MCF 10A (cell line): ENCODE results near the gene LNX1. TPM values are rescaled to one million over a fixed set of nuclear protein-coding genes. Genes with fewer than 3 reads are reported as not detected.

ENCODE experiments used
- BruUV-seq: library from RNA; stranded (reverse); fragments of 400-500 nt; replicated peaks from 2 replicates; lab custom pipeline; 2021; lab: Mats Ljungman, UMichigan
- CTCF ChIA-PET: fragments of 300-600 bp; sonication (Branson Sonifier 250); formaldehyde crosslinking; extraction: SDS; loops from one replicate; lab custom pipeline; 2021; ENCODE audit warnings: antibody characterized with exemption, inconsistent platforms; lab: Yijun Ruan, JAX
- POLR2A ChIA-PET: fragments of 300-600, 350-650 bp; sonication (Branson Sonifier 250); formaldehyde crosslinking; extraction: SDS; loops from one replicate; lab custom pipeline; 2020; ENCODE audit warnings: antibody characterized with exemption, inconsistent platforms; lab: Yijun Ruan, JAX
- DNase-seq: peaks from one replicate; pipeline ENCODE4 v3.0.0-alpha.2; 2018; ENCODE audit not compliant: unreplicated experiment
- H3K27ac Mint-ChIP-seq: one replicate; pipeline ENCODE4 v1.8.0; 2022; ENCODE audit warnings: mild to moderate bottlenecking, low read depth, mixed read lengths; ENCODE audit not compliant: unreplicated experiment
- H3K27me3 Mint-ChIP-seq: one replicate; pipeline ENCODE4 v1.8.0; 2022; ENCODE audit warnings: mixed read lengths; ENCODE audit not compliant: insufficient read depth, unreplicated experiment
- H3K36me3 Mint-ChIP-seq: one replicate; pipeline ENCODE4 v1.8.0; 2022; ENCODE audit warnings: mild to moderate bottlenecking, moderate library complexity, mixed read lengths; ENCODE audit not compliant: insufficient read depth, unreplicated experiment
- H3K4me1 Mint-ChIP-seq: one replicate; pipeline ENCODE4 v1.8.0; 2022; ENCODE audit warnings: mixed read lengths; ENCODE audit not compliant: insufficient read depth, unreplicated experiment
- H3K4me3 Mint-ChIP-seq: one replicate; pipeline ENCODE4 v1.8.0; 2022; ENCODE audit warnings: mild to moderate bottlenecking, moderate library complexity, mixed read lengths; ENCODE audit not compliant: unreplicated experiment
- H3K9me3 Mint-ChIP-seq: one replicate; pipeline ENCODE4 v1.8.0; 2022; ENCODE audit warnings: mixed read lengths; ENCODE audit not compliant: unreplicated experiment
- CTCF ChIP-seq: fragments of 200-600 bp; IDR thresholded peaks from one replicate; pipeline ENCODE4 v1.8.0; 2022; ENCODE audit warnings: antibody characterized with exemption, mild to moderate bottlenecking; ENCODE audit not compliant: unreplicated experiment
- intact Hi-C: fragments of 100-400 bp; cut with micrococcal nuclease; formaldehyde crosslinking; loops from 2 replicates; pipeline ENCODE4 v1.14.1; 2022
- total RNA-seq: library from RNA; stranded (reverse); gene quantifications from 2 replicates; pipeline ENCODE4 v1.2.3, GENCODE V29; 2022

Gene LNX1
- total RNA-seq, 1 experiment from 2014 or later: not detected

GRCh38 chr4:53602390-53602789 lies 11.1 kb upstream of the LNX1 start:
- POLR2A ChIA-PET: interaction anchor here (1.1 kb wide), 1 partner anchor 43 kb away, joined by 3 read pairs; no protein-coding TSS in a partner anchor
- CTCF ChIA-PET: no interaction called here
- Mint-ChIP-seq H3K4me3 (no peak overlapping the region), H3K27ac (no peak overlapping the region), H3K4me1 (no peaks in the 10 kb centered on the region), H3K9me3 (no peaks in the 10 kb centered on the region), H3K27me3 (no peaks in the 10 kb centered on the region), H3K36me3 (no peaks in the 10 kb centered on the region)
- no peak for DNase-seq
- no TSS peak for BruUV-seq
- intact Hi-C loops: no loop called here
- TF ChIP-seq CTCF: no peak

GRCh38 chr4:53601251-53601764 lies 10.0 kb upstream of the LNX1 start:
- DNase-seq: peak; percentile 44
- Mint-ChIP-seq H3K27me3 (no peaks in the 10 kb centered on the region), H3K4me3 (no peak overlapping the region), H3K36me3 (no peaks in the 10 kb centered on the region), H3K4me1 (no peaks in the 10 kb centered on the region), H3K9me3 (no peaks in the 10 kb centered on the region), H3K27ac (no peak overlapping the region)
- intact Hi-C loops: no loop called here
- peak; percentile 13 for TF ChIP-seq CTCF
- BruUV-seq: no TSS peak
- ChIA-PET POLR2A (no interaction called here), CTCF (interaction anchor here (0.7 kb wide), 1 partner anchor 113 kb away, joined by 3 read pairs; no protein-coding TSS in a partner anchor)

- CTCF ChIA-PET: interaction anchor here (0.5 to 1.2 kb wide), 2 partner anchors 313 to 634 kb away, joined by 3 to 5 read pairs; no protein-coding TSS in a partner anchor
- no TSS peak for BruUV-seq
- DNase-seq: no peak
- no peaks in the 10 kb centered on the region for H3K36me3 Mint-ChIP-seq
- POLR2A ChIA-PET: interaction anchor here (0.6 kb wide), 1 partner anchor 45 kb away, joined by 4 read pairs; no protein-coding TSS in a partner anchor
- peak overlapping the region; percentile 3 for H3K27ac Mint-ChIP-seq
- H3K4me1 Mint-ChIP-seq: peaks cover 6% of the 10 kb centered on the region
- no peaks in the 10 kb centered on the region for H3K27me3 Mint-ChIP-seq
- H3K9me3 Mint-ChIP-seq: no peaks in the 10 kb centered on the region
- intact Hi-C loops: no loop called here
- no peak for TF ChIP-seq CTCF
- H3K4me3 Mint-ChIP-seq: no peak overlapping the region
These were observed 8.3 kb upstream of the LNX1 start for GRCh38 chr4:53599632-53600031.

- DNase-seq: no peak
- Mint-ChIP-seq H3K4me1 (peaks cover 6% of the 10 kb centered on the region), H3K27me3 (no peaks in the 10 kb centered on the region), H3K27ac (peak overlapping the region; percentile 3), H3K4me3 (no peak overlapping the region), H3K36me3 (no peaks in the 10 kb centered on the region), H3K9me3 (no peaks in the 10 kb centered on the region)
- ChIA-PET POLR2A (no interaction called here), CTCF (no interaction called here)
- TF ChIP-seq CTCF: no peak
- intact Hi-C loops: no loop called here
- no TSS peak for BruUV-seq
These were observed 7.6 kb upstream of the LNX1 start for GRCh38 chr4:53598901-53599300.
